DOHH2 (cell line): ENCODE data around the gene COA8.

Source experiments
- H3F3A ChIP-seq: fragments of 200-600 bp; sonication (generic), shearing (Covaris generic); 2 replicates; pipeline ENCODE4 v1.6.0; 2016; ENCODE audit warnings: antibody characterized with exemption, mild to moderate bottlenecking; ENCODE audit not compliant: control insufficient read depth, insufficient read depth
- H3K27ac ChIP-seq: fragments of 200-600 bp; sonication (generic); 2 replicates; pipeline ENCODE4 v1.5.1; 2014; ENCODE audit warnings: low read depth, mild to moderate bottlenecking, low read length, moderate library complexity
- H3K27me3 ChIP-seq: fragments of 200-600 bp; sonication (generic); 2 replicates; pipeline ENCODE4 v1.6.1; 2014; ENCODE audit warnings: mild to moderate bottlenecking, low read length, mixed read lengths; ENCODE audit not compliant: control insufficient read depth
- H3K36me3 ChIP-seq: fragments of 200-600 bp; sonication (generic); 2 replicates; pipeline ENCODE4 v1.6.1; 2014; ENCODE audit warnings: mild to moderate bottlenecking, low read length, moderate library complexity, mixed read lengths; ENCODE audit not compliant: control insufficient read depth
- H3K4me1 ChIP-seq: fragments of 200-600 bp; sonication (generic); 2 replicates; pipeline ENCODE4 v1.6.1; 2014; ENCODE audit warnings: mild to moderate bottlenecking, low read length, mixed read lengths; ENCODE audit not compliant: control insufficient read depth
- H3K4me2 ChIP-seq: fragments of 200-600 bp; sonication (generic); 2 replicates; pipeline ENCODE4 v1.6.0; 2014; ENCODE audit warnings: mild to moderate bottlenecking, low read length, moderate library complexity
- H3K4me3 ChIP-seq: fragments of 200-600 bp; sonication (generic); 2 replicates; pipeline ENCODE4 v1.5.1; 2014; ENCODE audit warnings: mild to moderate bottlenecking, low read length, mixed read lengths
- H3K79me2 ChIP-seq: fragments of 200-600 bp; sonication (generic); 2 replicates; pipeline ENCODE4 v1.6.1; 2014; ENCODE audit warnings: mild to moderate bottlenecking, low read length, mixed read lengths; ENCODE audit not compliant: control insufficient read depth
- H3K9me2 ChIP-seq: fragments of 200-600 bp; sonication (generic); replicated peaks from 2 replicates; pipeline ENCODE4 v1.6.1; 2014; ENCODE audit warnings: mild to moderate bottlenecking, low read length, mixed read lengths; ENCODE audit not compliant: control insufficient read depth
- H3K9me3 ChIP-seq: fragments of 200-600 bp; sonication (generic); 2 replicates; pipeline ENCODE4 v1.6.1; 2014; ENCODE audit warnings: antibody characterized with exemption, low read length, mixed read lengths; ENCODE audit not compliant: control insufficient read depth, insufficient read depth
- H4K20me1 ChIP-seq: fragments of 200-600 bp; sonication (generic); 2 replicates; pipeline ENCODE4 v1.6.0; 2014; ENCODE audit warnings: low read depth, mild to moderate bottlenecking, antibody characterized with exemption, low read length, moderate library complexity; ENCODE audit not compliant: control insufficient read depth, insufficient read depth
- CTCF ChIP-seq: fragments of 200-600 bp; sonication (generic); IDR thresholded peaks from one replicate; pipeline ENCODE4 v1.5.1; 2014; ENCODE audit warnings: antibody characterized with exemption, mild to moderate bottlenecking, low read depth, low read length; ENCODE audit not compliant: poor library complexity, severe bottlenecking
- EZH2phosphoT487 ChIP-seq: fragments of 200-600 bp; sonication (generic); IDR thresholded peaks from 2 replicates; pipeline ENCODE4 v1.6.1; 2017; ENCODE audit warnings: borderline replicate concordance, mild to moderate bottlenecking, antibody characterized with exemption, low read length, moderate library complexity, mixed read lengths

Gene COA8

GRCh38 chr14:103536693-103537092 is 26.1 kb upstream of the COA8 start:
- no peaks in the 10 kb centered on the region for H3K9me3 ChIP-seq
- peaks cover 14% of the 10 kb centered on the region; the same call in 1 of the 2 replicates for H3K36me3 ChIP-seq
- TF ChIP-seq EZH2phosphoT487 (no peak), CTCF (no peak)

GRCh38 chr14:103537175-103537990 is 25.4 kb upstream of the COA8 start:
- no peaks in the 10 kb centered on the region for H4K20me1 ChIP-seq
- H3K36me3 ChIP-seq: peaks cover 13% of the 10 kb centered on the region; the same call in 1 of the 2 replicates
- H3K4me1 ChIP-seq: no peaks in the 10 kb centered on the region
- TF ChIP-seq EZH2phosphoT487 (no peak), CTCF (no peak)
- no peaks in the 10 kb centered on the region for H3K9me2 ChIP-seq
- H3K4me2 ChIP-seq: no peak overlapping the region
- H3K9me3 ChIP-seq: no peaks in the 10 kb centered on the region
- H3K27ac ChIP-seq: no peak overlapping the region
- H3F3A ChIP-seq: no peaks in the 10 kb centered on the region
- peaks cover 4% of the 10 kb centered on the region for H3K27me3 ChIP-seq
- no peaks in the 10 kb centered on the region for H3K79me2 ChIP-seq
- H3K4me3 ChIP-seq: no peak overlapping the region

More at GRCh38 chr14:103536693-103537092, 26.1 kb upstream of the COA8 start:
- Histone ChIP-seq H4K20me1 (no peaks in the 10 kb centered on the region), H3K4me1 (no peaks in the 10 kb centered on the region), H3K79me2 (peaks cover 6% of the 10 kb centered on the region), H3K27ac (no peak overlapping the region), H3F3A (no peaks in the 10 kb centered on the region), H3K4me2 (no peak overlapping the region), H3K27me3 (peaks cover 4% of the 10 kb centered on the region), H3K4me3 (no peak overlapping the region), H3K9me2 (no peaks in the 10 kb centered on the region)

- no peaks in the 10 kb centered on the region for H3K4me1 ChIP-seq
- no peak overlapping the region for H3K27ac ChIP-seq
- peaks cover 5% of the 10 kb centered on the region; the same call in 1 of the 2 replicates for H3K36me3 ChIP-seq
- H3K4me3 ChIP-seq: no peak overlapping the region
- no peaks in the 10 kb centered on the region for H3K9me3 ChIP-seq
- H3F3A ChIP-seq: no peaks in the 10 kb centered on the region
- peaks cover 4% of the 10 kb centered on the region for H3K27me3 ChIP-seq
- no peaks in the 10 kb centered on the region for H4K20me1 ChIP-seq
- no peaks in the 10 kb centered on the region for H3K9me2 ChIP-seq
- no peak for TF ChIP-seq EZH2phosphoT487
- TF ChIP-seq CTCF: no peak
- H3K4me2 ChIP-seq: no peak overlapping the region
- H3K79me2 ChIP-seq: no peaks in the 10 kb centered on the region
Measured at GRCh38 chr14:103538291-103539055, 24.3 kb upstream of the COA8 start.
